MCF 10A (cell line): Measurements from ENCODE around the gene CYB5R2. TPM values are rescaled to one million over a fixed set of nuclear protein-coding genes. Genes with fewer than 3 reads are reported as not detected.

ENCODE experiments used
- BruUV-seq: library from RNA; stranded (reverse); fragments of 400-500 nt; replicated peaks from 2 replicates; lab custom pipeline; 2021; lab: Mats Ljungman, UMichigan
- CTCF ChIA-PET: fragments of 300-600 bp; sonication (Branson Sonifier 250); formaldehyde crosslinking; extraction: SDS; loops from one replicate; lab custom pipeline; 2021; ENCODE audit warnings: antibody characterized with exemption, inconsistent platforms; lab: Yijun Ruan, JAX
- POLR2A ChIA-PET: fragments of 300-600, 350-650 bp; sonication (Branson Sonifier 250); formaldehyde crosslinking; extraction: SDS; loops from one replicate; lab custom pipeline; 2020; ENCODE audit warnings: antibody characterized with exemption, inconsistent platforms; lab: Yijun Ruan, JAX
- DNase-seq: peaks from one replicate; pipeline ENCODE4 v3.0.0-alpha.2; 2018; ENCODE audit not compliant: unreplicated experiment
- H3K27ac Mint-ChIP-seq: one replicate; pipeline ENCODE4 v1.8.0; 2022; ENCODE audit warnings: mild to moderate bottlenecking, low read depth, mixed read lengths; ENCODE audit not compliant: unreplicated experiment
- H3K27me3 Mint-ChIP-seq: one replicate; pipeline ENCODE4 v1.8.0; 2022; ENCODE audit warnings: mixed read lengths; ENCODE audit not compliant: insufficient read depth, unreplicated experiment
- H3K36me3 Mint-ChIP-seq: one replicate; pipeline ENCODE4 v1.8.0; 2022; ENCODE audit warnings: mild to moderate bottlenecking, moderate library complexity, mixed read lengths; ENCODE audit not compliant: insufficient read depth, unreplicated experiment
- H3K4me1 Mint-ChIP-seq: one replicate; pipeline ENCODE4 v1.8.0; 2022; ENCODE audit warnings: mixed read lengths; ENCODE audit not compliant: insufficient read depth, unreplicated experiment
- H3K4me3 Mint-ChIP-seq: one replicate; pipeline ENCODE4 v1.8.0; 2022; ENCODE audit warnings: mild to moderate bottlenecking, moderate library complexity, mixed read lengths; ENCODE audit not compliant: unreplicated experiment
- H3K9me3 Mint-ChIP-seq: one replicate; pipeline ENCODE4 v1.8.0; 2022; ENCODE audit warnings: mixed read lengths; ENCODE audit not compliant: unreplicated experiment
- intact Hi-C: fragments of 100-400 bp; cut with micrococcal nuclease; formaldehyde crosslinking; loops from 2 replicates; pipeline ENCODE4 v1.14.1; 2022
- total RNA-seq: library from RNA; stranded (reverse); gene quantifications from 2 replicates; pipeline ENCODE4 v1.2.3, GENCODE V29; 2022
- TF ChIP-seq, protein P1 (sequence below): fragments of 200-600 bp; IDR thresholded peaks from one replicate; pipeline ENCODE4 v1.8.0; 2022; ENCODE audit warnings: antibody characterized with exemption, mild to moderate bottlenecking; ENCODE audit not compliant: unreplicated experiment

The CYB5R2 gene
- total RNA-seq, 1 experiment from 2014 or later, result 1.2 TPM

- no peaks in the 10 kb centered on the region for H3K9me3 Mint-ChIP-seq
- H3K4me3 Mint-ChIP-seq, result no peak overlapping the region
- no peak for DNase-seq
- H3K36me3 Mint-ChIP-seq, result peaks cover 6% of the 10 kb centered on the region
- peaks cover 2% of the 10 kb centered on the region for H3K4me1 Mint-ChIP-seq
- ChIA-PET POLR2A (no interaction called here), CTCF (interaction anchor here (0.6 to 2.2 kb wide), 3 partner anchors 25 to 107 kb away, joined by 3 to 9 read pairs (median 7); no protein-coding TSS in a partner anchor)
- no TSS peak for BruUV-seq
- intact Hi-C loops, result no loop called here
- TF ChIP-seq, protein P1, sequence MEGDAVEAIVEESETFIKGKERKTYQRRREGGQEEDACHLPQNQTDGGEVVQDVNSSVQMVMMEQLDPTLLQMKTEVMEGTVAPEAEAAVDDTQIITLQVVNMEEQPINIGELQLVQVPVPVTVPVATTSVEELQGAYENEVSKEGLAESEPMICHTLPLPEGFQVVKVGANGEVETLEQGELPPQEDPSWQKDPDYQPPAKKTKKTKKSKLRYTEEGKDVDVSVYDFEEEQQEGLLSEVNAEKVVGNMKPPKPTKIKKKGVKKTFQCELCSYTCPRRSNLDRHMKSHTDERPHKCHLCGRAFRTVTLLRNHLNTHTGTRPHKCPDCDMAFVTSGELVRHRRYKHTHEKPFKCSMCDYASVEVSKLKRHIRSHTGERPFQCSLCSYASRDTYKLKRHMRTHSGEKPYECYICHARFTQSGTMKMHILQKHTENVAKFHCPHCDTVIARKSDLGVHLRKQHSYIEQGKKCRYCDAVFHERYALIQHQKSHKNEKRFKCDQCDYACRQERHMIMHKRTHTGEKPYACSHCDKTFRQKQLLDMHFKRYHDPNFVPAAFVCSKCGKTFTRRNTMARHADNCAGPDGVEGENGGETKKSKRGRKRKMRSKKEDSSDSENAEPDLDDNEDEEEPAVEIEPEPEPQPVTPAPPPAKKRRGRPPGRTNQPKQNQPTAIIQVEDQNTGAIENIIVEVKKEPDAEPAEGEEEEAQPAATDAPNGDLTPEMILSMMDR, result no peak
- no peaks in the 10 kb centered on the region for H3K27me3 Mint-ChIP-seq
- H3K27ac Mint-ChIP-seq, result no peak overlapping the region
Measured at GRCh38 chr11:7632211-7632610, 41.1 kb downstream of the CYB5R2 start.

GRCh38 chr11:7630002-7630401 is 43.3 kb downstream of the CYB5R2 start:
- peaks cover 6% of the 10 kb centered on the region for H3K36me3 Mint-ChIP-seq
- no peak overlapping the region for H3K27ac Mint-ChIP-seq
- intact Hi-C loops, result no loop called here
- H3K27me3 Mint-ChIP-seq, result no peaks in the 10 kb centered on the region
- ChIA-PET POLR2A (interaction anchor here (1.2 to 1.6 kb wide), 2 partner anchors 9 to 13 kb away, joined by 3 to 5 read pairs; no protein-coding TSS in a partner anchor), CTCF (interaction anchor here (0.8 to 3.4 kb wide), 4 partner anchors 13 to 59 kb away, joined by 3 to 17 read pairs (median 4); no protein-coding TSS in a partner anchor)
- TF ChIP-seq, protein P1, result no peak
- H3K4me1 Mint-ChIP-seq, result no peaks in the 10 kb centered on the region
- no TSS peak for BruUV-seq
- H3K9me3 Mint-ChIP-seq, result no peaks in the 10 kb centered on the region
- H3K4me3 Mint-ChIP-seq, result no peak overlapping the region
- DNase-seq, result no peak

DNA sequence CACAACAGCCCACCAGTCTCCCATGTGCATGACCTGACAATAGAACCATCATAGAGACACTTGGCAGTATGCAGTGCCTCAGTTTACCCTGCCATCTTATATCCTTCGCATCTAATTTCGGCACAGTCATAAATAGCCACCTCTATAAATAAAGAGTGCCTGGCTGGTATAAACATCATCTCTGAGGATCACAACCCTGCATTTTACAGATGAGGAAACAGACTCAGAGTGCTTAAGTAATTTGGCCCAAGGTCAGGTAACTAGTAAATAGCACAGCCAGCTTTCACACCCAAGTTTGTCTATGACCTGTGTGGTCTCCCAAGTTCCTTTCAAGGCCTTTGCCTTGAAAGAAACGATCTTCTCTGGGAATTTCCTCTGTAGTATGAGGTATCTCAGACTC is 44.6 kb downstream of the CYB5R2 start:
- no peaks in the 10 kb centered on the region for H3K27me3 Mint-ChIP-seq
- no TSS peak for BruUV-seq
- peaks cover 6% of the 10 kb centered on the region for H3K36me3 Mint-ChIP-seq
- no peaks in the 10 kb centered on the region for H3K4me1 Mint-ChIP-seq
- ChIA-PET POLR2A (no interaction called here), CTCF (interaction anchor here (0.5 to 3.4 kb wide), 4 partner anchors 16 to 57 kb away, joined by 3 to 17 read pairs (median 5); no protein-coding TSS in a partner anchor)
- TF ChIP-seq, protein P1, result no peak
- intact Hi-C loops, result no loop called here
- no peaks in the 10 kb centered on the region for H3K9me3 Mint-ChIP-seq
- no peak overlapping the region for H3K27ac Mint-ChIP-seq
- H3K4me3 Mint-ChIP-seq, result no peak overlapping the region
- no peak for DNase-seq

- H3K36me3 Mint-ChIP-seq, result no peaks in the 10 kb centered on the region
- H3K27me3 Mint-ChIP-seq, result no peaks in the 10 kb centered on the region
- no TSS peak for BruUV-seq
Measured at GRCh38 chr11:7622721-7623120, 50.6 kb downstream of the CYB5R2 start.

More at GRCh38 chr11:7622721-7623120, 50.6 kb downstream of the CYB5R2 start:
- DNase-seq, result no peak
- ChIA-PET CTCF (interaction anchor here (0.8 to 1.5 kb wide), 4 partner anchors 11 to 51 kb away, joined by 3 to 13 read pairs (median 6); no protein-coding TSS in a partner anchor), POLR2A (no interaction called here)
- intact Hi-C loops, result no loop called here
- Mint-ChIP-seq H3K27ac (no peak overlapping the region), H3K4me1 (no peaks in the 10 kb centered on the region), H3K9me3 (no peaks in the 10 kb centered on the region), H3K4me3 (no peak overlapping the region)
- TF ChIP-seq, protein P1, result no peak
